ENCODE data around the gene ARSA. TPM values are rescaled to one million over a fixed set of nuclear protein-coding genes. Genes with fewer than 3 reads are reported as not detected.

The ARSA gene
- total RNA-seq, 1 donor from 2014 or later: 14.6 TPM

GRCh38 chr22:50581031-50581949 lies 46.7 kb downstream of the ARSA start:
- H3K27ac Mint-ChIP-seq (ENCODE audit: unreplicated experiment): no peak overlapping the region
- H3K4me1 Mint-ChIP-seq: peaks cover 7% of the 10 kb centered on the region
- no peak for TF ChIP-seq CTCF (conservative IDR thresholded peaks at IDR 0.05)
- H3K4me3 Mint-ChIP-seq: peak overlapping the region; percentile 89
- no peak for DNase-seq (ENCODE audit: low read depth, low spot score)
- no peaks in the 10 kb centered on the region for H3K9me3 Mint-ChIP-seq
- no peaks in the 10 kb centered on the region for H3K27me3 Mint-ChIP-seq (ENCODE audit: low read depth)
- no peaks in the 10 kb centered on the region for H3K36me3 Mint-ChIP-seq (ENCODE audit: low read depth)

- Mint-ChIP-seq H3K4me1 (peaks cover 7% of the 10 kb centered on the region), H3K27me3 (ENCODE audit: low read depth) (no peaks in the 10 kb centered on the region), H3K27ac (ENCODE audit: unreplicated experiment) (no peak overlapping the region), H3K36me3 (ENCODE audit: low read depth) (no peaks in the 10 kb centered on the region), H3K4me3 (peak overlapping the region; percentile 54), H3K9me3 (no peaks in the 10 kb centered on the region)
- no peak for TF ChIP-seq CTCF (conservative IDR thresholded peaks at IDR 0.05)
- no peak for DNase-seq (ENCODE audit: low read depth, low spot score)
Measured at GRCh38 chr22:50579752-50580151, 48.2 kb downstream of the ARSA start.

DNA sequence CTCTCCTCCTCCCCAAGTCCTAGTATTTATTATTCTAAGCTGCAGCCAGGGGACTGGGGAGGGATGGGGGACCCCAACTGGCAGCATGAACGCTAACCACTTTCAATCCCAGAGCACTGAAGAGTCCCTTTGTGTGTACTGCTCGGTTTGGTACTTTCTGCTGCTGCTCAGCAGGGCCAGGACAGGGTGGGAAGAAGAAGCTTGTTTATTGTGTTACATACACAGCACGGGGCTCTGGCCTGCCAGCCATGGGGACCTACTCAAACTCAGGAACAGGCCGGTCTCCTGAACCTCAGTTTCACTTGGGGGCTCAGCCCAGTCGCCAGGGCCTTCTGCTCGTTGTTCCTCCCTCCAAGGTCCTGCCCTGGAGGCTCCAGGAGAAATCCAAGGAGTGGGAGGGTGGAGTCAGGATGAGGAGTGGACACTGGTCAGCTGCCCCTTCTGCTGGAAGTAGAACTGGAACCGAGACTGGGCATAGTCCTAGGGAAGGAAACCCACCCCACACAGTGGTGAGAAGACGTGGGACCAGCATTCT lies 49.1 kb downstream of the ARSA start:
- H3K9me3 Mint-ChIP-seq: no peaks in the 10 kb centered on the region
- H3K4me3 Mint-ChIP-seq: no peak overlapping the region
- H3K4me1 Mint-ChIP-seq: peaks cover 7% of the 10 kb centered on the region
- H3K36me3 Mint-ChIP-seq (ENCODE audit: low read depth): no peaks in the 10 kb centered on the region
- H3K27ac Mint-ChIP-seq (ENCODE audit: unreplicated experiment): no peak overlapping the region
- DNase-seq (ENCODE audit: low read depth, low spot score): no peak
- H3K27me3 Mint-ChIP-seq (ENCODE audit: low read depth): no peaks in the 10 kb centered on the region
- TF ChIP-seq CTCF (conservative IDR thresholded peaks at IDR 0.05): no peak

GRCh38 chr22:50577987-50578775 lies 49.8 kb downstream of the ARSA start, which contains the start of gene CPT1B:
Gene CPT1B (minus strand): TSS chr22:50578427. CDS start chr22:50577915, 512 bp downstream.
- H3K36me3 Mint-ChIP-seq (ENCODE audit: low read depth): no peaks in the 10 kb centered on the region
- H3K4me3 Mint-ChIP-seq: peak within 1 kb of the TSS; percentile 34
- no peak for TF ChIP-seq CTCF (conservative IDR thresholded peaks at IDR 0.05)
- DNase-seq (ENCODE audit: low read depth, low spot score): no peak
- no peaks in the 10 kb centered on the region for H3K9me3 Mint-ChIP-seq
- peaks cover under 1% of the 10 kb centered on the region for H3K4me1 Mint-ChIP-seq
- H3K27ac Mint-ChIP-seq (ENCODE audit: unreplicated experiment): no peak within 1 kb of the TSS
- no peaks in the 10 kb centered on the region for H3K27me3 Mint-ChIP-seq (ENCODE audit: low read depth)

DNA sequence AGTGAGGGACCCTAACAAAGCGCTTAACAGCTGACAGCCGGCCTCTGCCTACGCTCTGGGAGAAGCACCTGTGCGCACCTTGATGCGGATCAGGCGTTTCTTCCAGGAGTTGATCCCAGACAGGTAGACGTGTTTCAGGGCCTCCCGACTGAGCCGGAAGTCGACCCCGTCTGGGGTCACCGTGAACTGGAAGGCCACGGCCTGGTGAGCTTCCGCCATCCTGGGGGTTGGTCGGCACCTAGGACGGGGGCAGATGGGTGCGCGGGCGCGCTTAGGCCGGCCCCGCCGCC lies 50.3 kb downstream of the ARSA start:
- H3K36me3 Mint-ChIP-seq (ENCODE audit: low read depth): no peaks in the 10 kb centered on the region
- no peaks in the 10 kb centered on the region for H3K27me3 Mint-ChIP-seq (ENCODE audit: low read depth)
- H3K4me1 Mint-ChIP-seq: no peaks in the 10 kb centered on the region
- no peak overlapping the region for H3K27ac Mint-ChIP-seq (ENCODE audit: unreplicated experiment)
- no peak for TF ChIP-seq CTCF (conservative IDR thresholded peaks at IDR 0.05)
- no peak for DNase-seq (ENCODE audit: low read depth, low spot score)
- no peaks in the 10 kb centered on the region for H3K9me3 Mint-ChIP-seq
- H3K4me3 Mint-ChIP-seq: no peak overlapping the region

All from neural crest cell (in vitro differentiated cells).